LNCAP (cell line): ENCODE data around the gene TBXAS1.

Source experiments
- CTCF ChIP-seq: fragments of 450-650 bp; IDR thresholded peaks from 2 replicates; pipeline ENCODE4 v1.5.1; 2017; ENCODE audit warnings: mild to moderate bottlenecking

The TBXAS1 gene

DNA sequence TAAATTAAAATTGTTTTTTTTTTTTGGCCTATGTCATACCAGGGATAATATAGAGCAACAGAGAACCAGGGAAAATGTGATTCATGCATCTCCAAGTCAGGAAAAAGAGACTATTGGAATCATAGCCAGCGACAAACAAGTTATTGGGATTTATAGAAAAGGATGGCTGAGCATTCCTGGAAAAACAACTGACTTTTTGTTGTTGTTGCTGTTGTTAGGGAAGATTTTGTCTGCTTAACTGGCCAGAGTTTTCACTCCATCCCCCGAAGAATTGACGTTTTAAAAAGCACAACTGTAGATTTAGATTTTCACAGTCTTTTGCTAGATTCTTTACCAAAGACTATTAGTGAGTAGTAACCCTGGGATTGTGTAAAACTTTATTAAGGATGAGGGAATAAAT is 112.4 kb downstream of the TBXAS1 start:
- no peak for TF ChIP-seq CTCF

GRCh38 chr7:139941866-139942265 is 112.8 kb downstream of the TBXAS1 start:
- no peak for TF ChIP-seq CTCF

- TF ChIP-seq CTCF: no peak
These were observed 113.6 kb downstream of the TBXAS1 start for GRCh38 chr7:139942636-139943035.

GRCh38 chr7:139943401-139943800 is 114.3 kb downstream of the TBXAS1 start:
- TF ChIP-seq CTCF: no peak

- no peak for TF ChIP-seq CTCF
These were observed 115.2 kb downstream of the TBXAS1 start for GRCh38 chr7:139944248-139944647.

DNA sequence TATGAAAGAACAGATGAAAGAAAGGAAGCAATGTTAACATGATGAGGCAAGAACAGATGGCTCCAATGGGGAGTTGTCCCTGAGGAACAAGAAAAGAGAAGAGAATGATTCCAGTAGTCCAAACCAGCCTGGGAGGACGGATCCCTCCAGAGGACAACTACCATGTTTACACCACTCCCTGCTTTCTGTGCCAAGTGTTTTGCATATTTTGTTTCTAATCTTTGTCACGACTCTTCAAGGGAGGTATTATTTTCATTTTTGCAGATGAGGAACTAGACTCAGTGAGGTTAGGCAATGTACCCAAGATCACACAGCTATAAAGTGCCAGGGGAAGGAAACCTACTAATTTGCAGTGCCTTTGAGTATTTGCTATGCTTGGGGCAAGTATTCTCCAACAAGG is 117.5 kb downstream of the TBXAS1 start:
- TF ChIP-seq CTCF: no peak

DNA sequence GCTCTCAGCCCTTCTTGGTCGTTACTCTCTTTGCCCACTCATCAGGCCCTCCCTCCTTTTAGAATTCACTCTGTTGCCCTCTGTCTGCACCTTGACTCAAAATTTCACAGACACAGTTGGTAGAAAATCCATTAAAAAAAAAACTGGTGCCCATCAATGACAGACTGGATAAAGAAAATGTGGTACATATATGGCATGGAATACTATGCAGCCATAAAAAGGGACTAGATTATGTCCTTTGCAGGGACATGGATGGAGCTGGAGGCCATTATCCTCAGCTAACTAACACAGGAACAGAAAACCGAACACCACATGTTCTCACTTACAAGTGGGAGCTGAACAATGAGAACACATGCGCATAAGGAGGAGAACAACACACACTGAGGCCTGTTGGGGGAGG is 118.0 kb downstream of the TBXAS1 start:
- TF ChIP-seq CTCF: no peak

DNA sequence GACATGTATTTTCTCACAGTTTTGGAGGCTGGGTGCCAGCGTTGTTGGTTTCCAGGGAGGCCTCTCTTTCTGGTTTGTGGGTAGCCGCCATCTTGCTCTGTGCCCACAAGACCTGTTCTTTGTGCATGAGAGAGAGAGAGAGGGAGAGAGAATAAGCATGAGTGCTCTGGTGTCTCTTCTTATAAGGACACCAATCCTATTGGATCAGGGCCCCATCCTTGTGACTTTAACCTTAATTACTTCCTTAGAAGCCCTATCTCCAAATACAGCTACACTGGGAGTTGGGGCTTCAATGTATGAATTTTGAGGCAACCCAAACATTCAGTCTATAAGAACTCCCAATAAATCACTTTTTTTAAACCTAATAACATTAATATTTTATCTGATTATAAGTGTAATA is 119.1 kb downstream of the TBXAS1 start:
- no peak for TF ChIP-seq CTCF
